Measurements from ENCODE around the gene PRKCZ. TPM values are rescaled to one million over a fixed set of nuclear protein-coding genes. Genes with fewer than 3 reads are reported as not detected.

Gene PRKCZ
- total and polyA plus RNA-seq, 2 donors (not counting 1 experiment from before 2014, with no cell fraction given), result 1.6 to 2.0 TPM

DNA sequence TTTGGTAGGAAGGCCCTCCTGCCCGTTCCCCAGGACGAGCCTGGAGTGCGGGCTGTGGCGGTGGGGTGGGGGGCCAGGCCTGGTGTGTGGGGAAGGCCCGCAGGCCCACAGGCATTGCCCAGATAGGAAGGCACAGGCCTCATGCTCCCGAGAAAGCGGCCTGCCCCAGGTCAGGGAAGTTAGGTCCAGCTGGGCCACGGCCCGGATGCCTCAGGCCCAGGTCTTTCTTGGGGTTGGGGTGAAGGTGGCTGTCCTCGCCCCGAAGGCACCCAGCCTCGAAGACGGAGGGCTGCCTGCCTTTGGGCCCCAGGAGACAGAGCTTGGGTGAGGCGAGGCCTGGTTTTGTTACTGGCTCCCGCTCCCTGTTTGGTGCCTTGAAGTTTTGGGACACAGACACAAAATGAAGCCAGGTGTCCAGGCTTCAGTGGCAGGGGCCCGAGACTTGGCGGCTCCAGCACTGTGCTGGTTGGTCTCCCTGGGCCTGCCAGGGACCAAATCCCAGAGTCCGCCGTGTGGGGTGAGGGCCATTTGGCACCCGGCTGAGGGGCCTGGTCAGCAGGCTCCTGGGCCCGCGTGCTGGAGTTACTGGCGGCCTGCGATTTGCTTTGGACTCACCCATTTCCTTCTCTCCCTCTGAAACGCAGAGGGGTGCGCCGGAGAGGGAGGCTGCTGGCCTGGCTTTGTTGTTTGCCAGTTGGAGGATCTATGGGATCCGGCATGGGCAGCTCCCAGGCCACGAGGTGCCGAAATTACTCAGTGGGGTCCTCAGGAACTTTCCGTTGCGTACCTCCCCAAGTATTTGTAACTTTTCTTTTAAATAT is 179.9 kb downstream of the PRKCZ start:
- Histone ChIP-seq H3K9me3 (ENCODE audit: control insufficient read depth, insufficient read depth, low read depth, low read length) (no peaks in the 10 kb centered on the region), H3K36me3 (ENCODE audit: control insufficient read depth, insufficient read depth, low read length) (peaks cover 9% of the 10 kb centered on the region), H3K27me3 (ENCODE audit: control insufficient read depth, insufficient read depth, low read length) (no peaks in the 10 kb centered on the region), H3K9ac (ENCODE audit: insufficient read depth, low read length) (peak overlapping the region; percentile 87), H2AFZ (ENCODE audit: low read length) (no peak overlapping the region), H3K27ac (ENCODE audit: insufficient read depth, low read length) (peak overlapping the region; percentile 86), H3K4me1 (ENCODE audit: control insufficient read depth, extremely low read depth, insufficient read depth, low read length) (peaks cover 23% of the 10 kb centered on the region), H3K79me2 (ENCODE audit: control insufficient read depth, insufficient read depth, low read length) (peaks cover 63% of the 10 kb centered on the region), H3K4me2 (ENCODE audit: extremely low read depth, insufficient read depth, low read length) (peak overlapping the region; percentile 99), H3K4me3 (replicated peaks in 1 of 4; ENCODE audit: control extremely low read depth in 1 of 4, insufficient read depth in 1 of 4, low read depth in 3 of 4, low read length in 4 of 4) (peak overlapping the region; percentile 69 to 90 (median 79)), H4K20me1 (ENCODE audit: control insufficient read depth, extremely low read depth, insufficient read depth, low read length) (peaks cover 4% of the 10 kb centered on the region)
- DNase-seq (ENCODE audit: low read depth in 2 of 2), result peak; percentile 50 to 65
- no peak for TF ChIP-seq CTCF (conservative IDR thresholded peaks at IDR 0.05 in 1 of 2, IDR thresholded peaks at IDR 0.05 in 1 of 2; ENCODE audit: low read depth in 1 of 2, low read length in 2 of 2)
- no peak for TF ChIP-seq EZH2 (IDR thresholded peaks at IDR 0.05; ENCODE audit: low read length, missing control alignments)

DNA sequence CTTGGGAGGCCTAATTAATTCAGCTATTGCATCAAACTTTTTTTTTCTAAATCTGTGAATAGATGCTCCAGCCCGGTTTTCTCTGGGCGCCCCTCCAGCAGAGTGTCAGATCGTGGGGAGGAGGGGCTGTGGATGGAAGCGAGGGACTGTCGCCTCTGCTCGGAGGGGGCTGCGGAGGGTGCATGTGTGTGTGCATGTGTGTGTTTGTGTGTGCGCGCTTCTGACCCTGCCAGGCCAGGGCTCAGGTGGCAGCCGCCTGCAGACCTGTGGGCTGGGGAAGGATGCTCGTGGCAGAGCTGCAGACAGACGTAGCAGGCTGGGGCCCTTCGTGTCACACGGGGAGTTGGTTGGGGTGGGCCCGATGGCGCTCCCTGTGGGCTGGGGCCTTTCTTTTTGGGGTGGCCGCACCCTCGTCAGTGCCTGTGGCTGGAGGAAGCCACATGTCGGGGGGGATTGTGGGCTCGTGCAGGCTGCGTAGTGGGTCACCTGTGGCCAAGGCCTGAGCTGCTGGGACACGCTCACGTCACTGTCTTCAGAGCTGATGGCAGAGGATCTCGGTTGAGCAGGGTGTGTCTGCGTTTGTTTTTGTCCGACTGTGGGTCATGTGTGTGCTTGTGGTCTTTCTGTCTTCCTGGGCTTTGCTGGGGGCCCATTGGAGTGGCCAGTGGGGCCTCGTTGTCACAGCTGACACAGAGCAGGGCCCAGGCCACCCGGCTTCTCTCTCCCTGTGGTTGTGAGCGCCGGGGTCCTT is 180.7 kb downstream of the PRKCZ start:
- TF ChIP-seq EZH2 (IDR thresholded peaks at IDR 0.05; ENCODE audit: low read length, missing control alignments) (no peak), CTCF (conservative IDR thresholded peaks at IDR 0.05 in 1 of 2, IDR thresholded peaks at IDR 0.05 in 1 of 2; ENCODE audit: low read depth in 1 of 2, low read length in 2 of 2) (no peak)
- Histone ChIP-seq H3K4me2 (ENCODE audit: extremely low read depth, insufficient read depth, low read length) (peak overlapping the region; percentile 99), H3K36me3 (ENCODE audit: control insufficient read depth, insufficient read depth, low read length) (peaks cover 9% of the 10 kb centered on the region), H3K9ac (ENCODE audit: insufficient read depth, low read length) (peak overlapping the region; percentile 87), H3K27me3 (ENCODE audit: control insufficient read depth, insufficient read depth, low read length) (no peaks in the 10 kb centered on the region), H3K27ac (ENCODE audit: insufficient read depth, low read length) (peak overlapping the region; percentile 86), H2AFZ (ENCODE audit: low read length) (no peak overlapping the region), H3K4me3 (replicated peaks in 1 of 4; ENCODE audit: control extremely low read depth in 1 of 4, insufficient read depth in 1 of 4, low read depth in 3 of 4, low read length in 4 of 4) (peak overlapping the region; percentile 69 to 90 (median 79)), H3K79me2 (ENCODE audit: control insufficient read depth, insufficient read depth, low read length) (peaks cover 72% of the 10 kb centered on the region), H4K20me1 (ENCODE audit: control insufficient read depth, extremely low read depth, insufficient read depth, low read length) (peaks cover 4% of the 10 kb centered on the region), H3K4me1 (ENCODE audit: control insufficient read depth, extremely low read depth, insufficient read depth, low read length) (peaks cover 27% of the 10 kb centered on the region), H3K9me3 (ENCODE audit: control insufficient read depth, insufficient read depth, low read depth, low read length) (no peaks in the 10 kb centered on the region)
- peak in 1 of 2 donors; percentile 18 for DNase-seq (ENCODE audit: low read depth in 2 of 2)
